K562 (cell line): ENCODE data around the gene NAT14. TPM values are rescaled to one million over a fixed set of nuclear protein-coding genes. Genes with fewer than 3 reads are reported as not detected.
A peak's percentile ranks its signal among the peaks of the same experiment; 100 is the strongest.

Experiments
- ATAC-seq: fragments of 200-7000 bp; cut with Tn5 transposase; 3 replicates; pipeline ENCODE4 v1.9.1; 2020; ENCODE audit warnings: moderate library complexity
- BruUV-seq: library from RNA; stranded (reverse); fragments of 400-500 nt; replicated peaks from 2 replicates; lab custom pipeline; 2021; lab: Mats Ljungman, UMichigan
- CTCF ChIA-PET: fragments of 300-600 bp; formaldehyde crosslinking; extraction: SDS; loops from one replicate; lab custom pipeline; 2021; ENCODE audit warnings: low intra/inter-chr PET ratio; lab: Yijun Ruan, JAX
- POLR2A ChIA-PET: fragments of 300-600, 350-650 bp; sonication (Branson Sonifier 250); formaldehyde crosslinking; extraction: SDS; loops from one replicate; lab custom pipeline; 2021; ENCODE audit warnings: antibody characterized with exemption, inconsistent platforms; lab: Yijun Ruan, JAX
- DNase-seq, 4 experiments: peaks; one replicate each; pipeline versions ENCODE4 v3.0.0 to v3.0.0-alpha.2; 2011 to 2018; ENCODE audit warnings: low spot score in 3 of 4, mixed read lengths in 3 of 4; ENCODE audit errors: extremely low read depth in 1 of 4
- FAIRE-seq: peaks from 2 replicates; lab custom pipeline; 2011; peaks lifted over from hg19 to GRCh38; lab: Jason Lieb, UNC
- H2AFZ ChIP-seq: 2 replicates; pipeline ENCODE4 v1.6.0; 2011; ENCODE audit warnings: low read depth, low read length, control low read depth, inconsistent platforms
- H3K27ac ChIP-seq: fragments of 200-600 bp; 3 replicates; pipeline ENCODE4 v1.8.0; 2011; ENCODE audit warnings: low read depth, mild to moderate bottlenecking, control low read depth, inconsistent platforms, low read length, moderate library complexity, mixed read lengths; ENCODE audit errors: extremely low read depth
- H3K27me3 ChIP-seq, 2 experiments: fragments of 300-600 bp in 1 of 2; 2 replicates in 1 of 2; 3 replicates in 1 of 2; pipeline versions ENCODE4 v1.6.0 to v1.8.0; 2011; ENCODE audit warnings: inconsistent platforms in 2 of 2, low read length in 2 of 2, mild to moderate bottlenecking in 1 of 2, mixed read lengths in 1 of 2, moderate library complexity in 1 of 2; ENCODE audit not compliant: control insufficient read depth in 2 of 2, insufficient read depth in 2 of 2
- H3K36me3 ChIP-seq: fragments of 300-600 bp; 3 replicates; pipeline ENCODE4 v1.8.0; 2011; ENCODE audit warnings: mild to moderate bottlenecking, low read length, inconsistent platforms; ENCODE audit not compliant: control insufficient read depth, insufficient read depth
- H3K4me1 ChIP-seq, 2 experiments: fragments of 200-600 bp in 1 of 2; replicated peaks in 1 of 2; 2 replicates in 1 of 2; 3 replicates in 1 of 2; pipeline versions ENCODE4 v1.5.1 to v1.8.0; 2011; ENCODE audit warnings: inconsistent platforms in 2 of 2, low read length in 2 of 2, mild to moderate bottlenecking in 1 of 2, mixed read lengths in 1 of 2, moderate library complexity in 1 of 2; ENCODE audit not compliant: control insufficient read depth in 2 of 2, insufficient read depth in 2 of 2
- H3K4me2 ChIP-seq: 2 replicates; pipeline ENCODE4 v1.6.1; 2011; ENCODE audit warnings: low read length, control low read depth, inconsistent platforms, mixed read lengths; ENCODE audit not compliant: insufficient read depth
- H3K4me3 ChIP-seq: fragments of 200-600 bp; sonication (generic), shearing (Covaris generic); 2 replicates; pipeline ENCODE4 v1.5.1; 2016; ENCODE audit warnings: control low read depth, inconsistent platforms
- H3K79me2 ChIP-seq: fragments of 200-600 bp; 3 replicates; pipeline ENCODE4 v1.8.0; 2011; ENCODE audit warnings: low read length, inconsistent platforms; ENCODE audit not compliant: control insufficient read depth, insufficient read depth
- H3K9ac ChIP-seq, 2 experiments: 2 replicates each; pipeline versions ENCODE4 v1.6.0 to v1.6.1; 2011; ENCODE audit warnings: low read depth in 2 of 2, low read length in 2 of 2, control low read depth in 1 of 2, inconsistent platforms in 1 of 2, mild to moderate bottlenecking in 1 of 2, mixed read lengths in 1 of 2; ENCODE audit not compliant: insufficient read depth in 1 of 2
- H3K9me1 ChIP-seq: one replicate; pipeline ENCODE4 v1.6.0; 2011; ENCODE audit warnings: inconsistent platforms, mild to moderate bottlenecking, low read length, moderate library complexity; ENCODE audit not compliant: control insufficient read depth, insufficient read depth
- H3K9me3 ChIP-seq: replicated peaks from 2 replicates; pipeline ENCODE4 v1.5.1; 2011; ENCODE audit warnings: low read depth, low read length, inconsistent platforms; ENCODE audit not compliant: control insufficient read depth, insufficient read depth
- H4K20me1 ChIP-seq: replicated peaks from 2 replicates; pipeline ENCODE4 v1.6.1; 2011; ENCODE audit warnings: low read length, inconsistent platforms, mixed read lengths; ENCODE audit not compliant: control insufficient read depth, insufficient read depth
- BHLHE40 ChIP-seq: IDR thresholded peaks from 2 replicates; pipeline ENCODE4 v1.6.1; 2011; ENCODE audit warnings: low read length, improper control_type of control experiment
- CBFA2T3 ChIP-seq: fragments of 450-650 bp; IDR thresholded peaks from 2 replicates; pipeline ENCODE4 v1.6.1; 2017
- DPF2 ChIP-seq: fragments of 450-650 bp; IDR thresholded peaks from 2 replicates; pipeline ENCODE4 v1.6.1; 2016
- FOXJ3 ChIP-seq: sonication (generic); formaldehyde crosslinking; IDR thresholded peaks from 2 replicates; pipeline ENCODE4 v1.4.0; 2020; ENCODE audit warnings: mild to moderate bottlenecking, missing genetic modification reagents
- HDAC1 ChIP-seq, 2 experiments: fragments of 450-650 bp; IDR thresholded peaks; 2 replicates each; pipeline ENCODE4 v1.6.1; 2016 to 2017; ENCODE audit warnings: inconsistent platforms in 1 of 2, mild to moderate bottlenecking in 1 of 2, moderate library complexity in 1 of 2
- HEY1 ChIP-seq: fragments of 250-450 bp; sonication (Bioruptor Pico); IDR thresholded peaks from 2 replicates; pipeline ENCODE4 v1.5.0; 2020; ENCODE audit warnings: mild to moderate bottlenecking, moderate library complexity, borderline replicate concordance
- LARP7 ChIP-seq: fragments of 450-650 bp; IDR thresholded peaks from 2 replicates; pipeline ENCODE4 v1.6.1; 2016
- MCM3 ChIP-seq: fragments of 450-650 bp; IDR thresholded peaks from 2 replicates; pipeline ENCODE4 v1.6.1; 2016
- MCM5 ChIP-seq: fragments of 450-650 bp; IDR thresholded peaks from 2 replicates; pipeline ENCODE4 v1.6.1; 2016; ENCODE audit warnings: low read depth
- NFATC3 ChIP-seq: fragments of 450-650 bp; IDR thresholded peaks from 2 replicates; pipeline ENCODE4 v1.6.1; 2017; ENCODE audit warnings: mild to moderate bottlenecking
- PML ChIP-seq: IDR thresholded peaks from 2 replicates; pipeline ENCODE4 v1.6.1; 2012; ENCODE audit warnings: low read length, inconsistent platforms
- POLR3G ChIP-seq: IDR thresholded peaks from 2 replicates; pipeline ENCODE4 v1.6.1; 2011; ENCODE audit not compliant: insufficient read length, insufficient replicate concordance; ENCODE audit errors: extremely low read depth
- RB1 ChIP-seq: fragments of 450-650 bp; IDR thresholded peaks from 2 replicates; pipeline ENCODE4 v1.6.1; 2017; ENCODE audit warnings: low read depth, mild to moderate bottlenecking
- RFX7 ChIP-seq: fragments of 250-450 bp; sonication (Bioruptor Pico); IDR thresholded peaks from 2 replicates; pipeline ENCODE4 v1.5.1; 2021; ENCODE audit warnings: mild to moderate bottlenecking
- SMAD2 ChIP-seq: fragments of 150-350 bp; IDR thresholded peaks from 2 replicates; pipeline ENCODE4 v1.6.1; 2014; ENCODE audit warnings: low read depth, mild to moderate bottlenecking, low read length
- SMARCE1 ChIP-seq: fragments of 450-650 bp; IDR thresholded peaks from 2 replicates; pipeline ENCODE4 v1.7.1; 2016; ENCODE audit warnings: mild to moderate bottlenecking
- STAG1 ChIP-seq: sonication (generic); formaldehyde crosslinking; IDR thresholded peaks from 2 replicates; pipeline ENCODE4 v1.5.0; 2020; ENCODE audit warnings: missing genetic modification reagents, borderline replicate concordance
- TAL1 ChIP-seq: fragments of 450-650 bp; IDR thresholded peaks from 2 replicates; pipeline ENCODE4 v1.6.1; 2016; ENCODE audit warnings: mild to moderate bottlenecking
- ZBED1 ChIP-seq: IDR thresholded peaks from 2 replicates; pipeline ENCODE4 v1.6.1; 2014
- ZFP1 ChIP-seq: fragments of 450-650 bp; formaldehyde crosslinking; IDR thresholded peaks from 2 replicates; pipeline ENCODE4 v1.4.0; 2020; ENCODE audit warnings: mild to moderate bottlenecking, mixed read lengths
- ZNF707 ChIP-seq: fragments of 250-450 bp; sonication (Bioruptor Pico); conservative IDR thresholded peaks from 2 replicates; pipeline ENCODE4 v1.8.0; 2022; ENCODE audit warnings: inconsistent platforms, mild to moderate bottlenecking, moderate library complexity
- WGBS: fragments of 100-300 bp; shearing (Covaris generic); methylation state at CpG from one replicate; pipeline ENCODE4 v1.1.6; 2016; ENCODE audit warnings: low coverage, mixed read lengths; ENCODE audit not compliant: insufficient coverage; ENCODE audit errors: missing lambda C conversion rate; 5-methylcytosine and 5-hydroxymethylcytosine counted together
- in situ Hi-C: fragments of 300-500 bp; cut with MboI; formaldehyde crosslinking; loops from 4 replicates; pipeline ENCODE4 v1.15.0; 2018; ENCODE audit warnings: inconsistent platforms, mixed read lengths
- intact Hi-C: fragments of 100-400 bp; cut with micrococcal nuclease; formaldehyde crosslinking; loops from 2 replicates; pipeline ENCODE4 v1.14.2; 2022
- polyA plus RNA-seq, 8 experiments: library from polyadenylated mRNA; depleted of rRNA in 4 of 8; stranded (reverse) in 5 of 8; unstranded in 3 of 8; fragments of >200 nt; fragmentation: Nextera tagmentation in 2 of 8; fragmentation: Illumina TruSeq in 1 of 8; extraction: Ambion mirVana in 2 of 8; extraction: Trizol in 1 of 8; gene quantifications; 2 replicates each; pipeline versions ENCODE4 v1.2.1 to v1.2.3, GENCODE V29; 2011 to 2014; ENCODE audit warnings: inconsistent platforms in 1 of 8, missing spikeins in 1 of 8
- total RNA-seq, 7 experiments: library from RNA; depleted of rRNA in 6 of 7; stranded (reverse); fragments of >200 nt in 6 of 7; fragmentation: Illumina TruSeq in 2 of 7; extraction: Trizol in 2 of 7; gene quantifications; 2 replicates each; pipeline versions ENCODE4 v1.2.1 to v1.2.3, GENCODE V29; 2011 to 2021; ENCODE audit warnings: low replicate concordance in 1 of 7
- TF ChIP-seq, protein P1 (sequence below): IDR thresholded peaks from 2 replicates; pipeline ENCODE4 v1.6.1; 2011; ENCODE audit warnings: borderline replicate concordance, low read depth, mild to moderate bottlenecking, moderate library complexity, low read length; ENCODE audit not compliant: insufficient read depth, poor library complexity, severe bottlenecking
- TF ChIP-seq, protein P2 (sequence below): sonication (generic); formaldehyde crosslinking; IDR thresholded peaks from 2 replicates; pipeline ENCODE4 v1.8.0; 2022; ENCODE audit warnings: mild to moderate bottlenecking, low read depth, missing genetic modification reagents

Gene NAT14
- total and polyA plus RNA-seq, 9 of the 15 experiments (the other 6 are each of a cell fraction or from before 2014, with no cell fraction given) = 2.4 to 77.0 (median 26.7) TPM

DNA sequence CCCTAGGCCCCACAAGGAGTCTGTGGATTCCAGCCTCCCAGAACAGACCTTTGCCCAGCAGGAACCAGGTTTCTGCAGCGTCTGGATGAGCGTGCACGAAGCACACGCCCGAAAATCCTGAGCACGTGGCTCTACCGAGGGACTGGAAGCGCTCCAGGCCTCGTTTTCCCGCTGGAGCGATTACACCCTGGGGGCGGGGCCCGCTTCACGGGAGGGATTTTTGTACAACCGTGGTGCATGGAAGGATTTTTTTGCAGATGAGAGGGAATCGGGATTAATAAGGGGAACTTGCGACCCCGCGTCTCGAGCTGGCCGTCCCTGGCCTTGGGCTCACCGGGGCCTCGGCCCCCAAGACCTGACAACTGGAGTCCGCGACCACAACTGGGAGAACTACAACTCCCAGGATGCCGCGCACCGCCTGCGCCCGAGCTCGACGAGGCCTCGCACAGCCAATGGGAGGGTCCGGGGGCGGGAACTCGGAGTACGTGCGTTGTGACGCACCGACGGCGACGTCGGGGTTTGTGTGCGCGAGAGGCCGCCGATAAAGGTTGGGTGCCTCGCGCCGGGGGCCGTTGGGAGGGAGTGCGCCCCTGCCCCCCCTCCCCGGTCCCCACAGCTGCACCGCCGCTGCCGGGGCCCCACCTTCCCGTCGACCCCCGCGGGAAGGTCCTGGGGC lies 8.8 kb upstream of the NAT14 start, which contains the start of gene ZNF628:
Gene ZNF628 (plus strand): TSS at position 518 of the 676 bp plus-strand sequence. CDS start 3,294 bp downstream, outside the sequence.
- peaks cover 27 to 57% of the 10 kb centered on the region in 2 experiments for H3K4me1 ChIP-seq
- peak; percentile 89 for FAIRE-seq
- TF ChIP-seq ZFP1 (CRISPR knock-in tag) (no peak), SMARCE1 (no peak), DPF2 (no peak), POLR3G (no peak), HDAC1 (IDR thresholded peaks at IDR 0.05) (peak in 1 of 2 experiments; percentile 77; a peak in 2 of 4 replicates), LARP7 (no peak), NFATC3 (no peak), SMAD2 (no peak), ZNF707 (CRISPR knock-in tag) (no peak), PML (no peak; the same call in 1 of the 2 replicates), RFX7 (CRISPR knock-in tag) (0 out of 2 replicates have a peak, but pooled peaks have one; percentile 18), TAL1 (no peak), RB1 (peak; percentile 22), CBFA2T3 (no peak), HEY1 (CRISPR knock-in tag) (no peak), BHLHE40 (no peak; the same call in 1 of the 2 replicates), ZBED1 (no peak), STAG1 (0 out of 2 replicates have a peak, but pooled peaks have one; percentile 7), MCM5 (no peak), FOXJ3 (CRISPR knock-in tag) (no peak), MCM3 (no peak)
- TF ChIP-seq, protein P1, sequence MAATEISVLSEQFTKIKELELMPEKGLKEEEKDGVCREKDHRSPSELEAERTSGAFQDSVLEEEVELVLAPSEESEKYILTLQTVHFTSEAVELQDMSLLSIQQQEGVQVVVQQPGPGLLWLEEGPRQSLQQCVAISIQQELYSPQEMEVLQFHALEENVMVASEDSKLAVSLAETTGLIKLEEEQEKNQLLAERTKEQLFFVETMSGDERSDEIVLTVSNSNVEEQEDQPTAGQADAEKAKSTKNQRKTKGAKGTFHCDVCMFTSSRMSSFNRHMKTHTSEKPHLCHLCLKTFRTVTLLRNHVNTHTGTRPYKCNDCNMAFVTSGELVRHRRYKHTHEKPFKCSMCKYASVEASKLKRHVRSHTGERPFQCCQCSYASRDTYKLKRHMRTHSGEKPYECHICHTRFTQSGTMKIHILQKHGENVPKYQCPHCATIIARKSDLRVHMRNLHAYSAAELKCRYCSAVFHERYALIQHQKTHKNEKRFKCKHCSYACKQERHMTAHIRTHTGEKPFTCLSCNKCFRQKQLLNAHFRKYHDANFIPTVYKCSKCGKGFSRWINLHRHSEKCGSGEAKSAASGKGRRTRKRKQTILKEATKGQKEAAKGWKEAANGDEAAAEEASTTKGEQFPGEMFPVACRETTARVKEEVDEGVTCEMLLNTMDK = no peak
- TF ChIP-seq, protein P2, sequence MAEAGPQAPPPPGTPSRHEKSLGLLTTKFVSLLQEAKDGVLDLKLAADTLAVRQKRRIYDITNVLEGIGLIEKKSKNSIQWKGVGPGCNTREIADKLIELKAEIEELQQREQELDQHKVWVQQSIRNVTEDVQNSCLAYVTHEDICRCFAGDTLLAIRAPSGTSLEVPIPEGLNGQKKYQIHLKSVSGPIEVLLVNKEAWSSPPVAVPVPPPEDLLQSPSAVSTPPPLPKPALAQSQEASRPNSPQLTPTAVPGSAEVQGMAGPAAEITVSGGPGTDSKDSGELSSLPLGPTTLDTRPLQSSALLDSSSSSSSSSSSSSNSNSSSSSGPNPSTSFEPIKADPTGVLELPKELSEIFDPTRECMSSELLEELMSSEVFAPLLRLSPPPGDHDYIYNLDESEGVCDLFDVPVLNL (CRISPR knock-in tag) = no peak

More for the DNA sequence above, 8.8 kb upstream of the NAT14 start, which contains the start of gene ZNF628:
- WGBS = 0% methylated on average over 35 of the region's 61 CpGs
- Histone ChIP-seq H3K36me3 (peaks cover 8% of the 10 kb centered on the region), H3K4me3 (peak within 1 kb of the TSS; percentile 61), H3K27me3 (no peaks in the 10 kb centered on the region), H3K4me2 (peak within 1 kb of the TSS; percentile 92), H3K9ac (peak within 1 kb of the TSS; percentile 75 to 86), H4K20me1 (no peaks in the 10 kb centered on the region), H3K9me1 (no peaks in the 10 kb centered on the region), H2AFZ (peak within 1 kb of the TSS; percentile 93), H3K27ac (peak within 1 kb of the TSS; percentile 77), H3K9me3 (no peaks in the 10 kb centered on the region), H3K79me2 (peaks cover 20% of the 10 kb centered on the region)
- DNase-seq = peak; percentile 92 to 100 (median 94)
- BruUV-seq = TSS peak; percentile 77
- intact Hi-C loops = no loop called here
- ChIA-PET CTCF (no interaction called here), POLR2A (interaction anchor here (0.6 to 3.2 kb wide), 15 partner anchors 9 to 1875 kb away, joined by 3 to 30 read pairs (median 3); partner anchors contain the start of genes ISOC2, NAT14 and UBE2S)
- in situ Hi-C loops = no loop called here
- peak; percentile 95 for ATAC-seq
